ENCODE data around the gene SSH2. TPM values are rescaled to one million over a fixed set of nuclear protein-coding genes. Genes with fewer than 3 reads are reported as not detected.

Gene SSH2
- total RNA-seq, 1 experiment from 2014 or later, result 14.6 TPM

GRCh38 chr17:29640981-29641642 lies 288.9 kb downstream of the SSH2 start:
- H4K5ac ChIP-seq (ENCODE audit: insufficient read length, low read depth, low read length), result no peak overlapping the region
- H3K36me3 Mint-ChIP-seq (ENCODE audit: insufficient read depth in 1 of 3, low read depth in 3 of 3), result peaks cover 3 to 5% (median 5%) of the 10 kb centered on the region in 3 experiments; a peak in 6 of 7 replicates
- no peak overlapping the region for H3K23ac ChIP-seq (ENCODE audit: insufficient read length, low read depth, low read length)
- H4K91ac ChIP-seq (ENCODE audit: insufficient read length, low read depth, low read length), result no peak overlapping the region
- no peak overlapping the region for H3K14ac ChIP-seq (ENCODE audit: insufficient read depth, low read length)
- no peaks in the 10 kb centered on the region for H3K27me3 Mint-ChIP-seq (ENCODE audit: low read depth)
- H3T11ph ChIP-seq (ENCODE audit: low read length), result no peak overlapping the region
- H3K27ac ChIP-seq (ENCODE audit: insufficient read length, low read depth, low read length), result no peak overlapping the region
- H3K4ac ChIP-seq (ENCODE audit: low read depth, low read length), result no peak overlapping the region
- 0 out of 2 replicates have a peak, but pooled peaks cover 2% of the 10 kb centered on the region for H3K4me1 ChIP-seq (ENCODE audit: insufficient read depth, low read length)
- no peaks in the 10 kb centered on the region for H3K9me3 ChIP-seq (ENCODE audit: control insufficient read depth, low read depth, low read length)
- no peak overlapping the region for H2BK120ac ChIP-seq (ENCODE audit: low read depth, low read length, poor library complexity, severe bottlenecking)
- no peaks in the 10 kb centered on the region for H3K9me3 Mint-ChIP-seq
- WGBS (ENCODE audit: extremely low coverage, insufficient read length, low lambda C conversion rate), result no CpG with 5 or more reads among the region's 7 CpGs
- H3K56ac ChIP-seq (ENCODE audit: insufficient read length, low read depth, low read length), result no peak overlapping the region
- H2BK15ac ChIP-seq (ENCODE audit: low read depth, low read length), result no peak overlapping the region
- no peaks in the 10 kb centered on the region for H4K20me1 ChIP-seq (ENCODE audit: control insufficient read depth, insufficient read depth, insufficient read length)
- no peak overlapping the region for H3K9ac ChIP-seq (ENCODE audit: extremely low read depth, insufficient read length, low read length)
- no peaks in the 10 kb centered on the region for H3K79me2 ChIP-seq (ENCODE audit: insufficient read depth, low read length)
- H2BK5ac ChIP-seq (ENCODE audit: insufficient read length, low read length), result no peak overlapping the region
- no peaks in the 10 kb centered on the region for H3K79me1 ChIP-seq (ENCODE audit: insufficient read depth, low read depth, low read length, poor library complexity, severe bottlenecking)
- no peak for DNase-seq
- no peak overlapping the region for H3K18ac ChIP-seq (ENCODE audit: insufficient read length, low read depth, low read length)
- no peaks in the 10 kb centered on the region for H3K23me2 ChIP-seq (ENCODE audit: insufficient read length, low read depth, low read length, poor library complexity, severe bottlenecking)
- no peak overlapping the region for H3K4me3 Mint-ChIP-seq
- no peak overlapping the region for H4K8ac ChIP-seq (replicated peaks; ENCODE audit: insufficient read length, low read depth, low read length)
- H3K27me3 ChIP-seq (ENCODE audit: insufficient read depth, low read length), result no peaks in the 10 kb centered on the region
- no peak overlapping the region for H3K4me2 ChIP-seq (ENCODE audit: insufficient read depth, insufficient read length, low read length)
- no peak for TF ChIP-seq CTCF (conservative IDR thresholded peaks at IDR 0.05)
- no peak overlapping the region for H3K27ac Mint-ChIP-seq
- peaks cover 22 to 25% of the 10 kb centered on the region in 2 experiments for H3K4me1 Mint-ChIP-seq
- no peak overlapping the region for H2BK20ac ChIP-seq (ENCODE audit: low read depth, low read length, poor library complexity, severe bottlenecking)
- H2AK5ac ChIP-seq (ENCODE audit: insufficient read length, low read length), result no peak overlapping the region
- H2BK12ac ChIP-seq (ENCODE audit: insufficient read length, low read depth, low read length), result no peak overlapping the region
- H2AFZ ChIP-seq (ENCODE audit: low read length), result no peak overlapping the region

Measured in H9 (cell line).